DND-41 (cell line): ENCODE data around the gene PUM1.

ENCODE experiments used
- ATAC-seq: fragments of 200-7000 bp; cut with Tn5 transposase; 3 replicates; pipeline ENCODE4 v1.9.1; 2021; ENCODE audit warnings: low read depth; ENCODE audit not compliant: insufficient read depth
- DNase-seq: peaks from one replicate; pipeline ENCODE4 v3.0.0-alpha.2; 2020
- H2AFZ ChIP-seq: 2 replicates; pipeline ENCODE4 v1.6.0; 2012; ENCODE audit warnings: low read depth, low read length
- H3K27ac ChIP-seq: 2 replicates; pipeline ENCODE4 v1.5.1; 2012; ENCODE audit warnings: low read length, inconsistent platforms
- H3K27me3 ChIP-seq: fragments of 200-600 bp; sonication (generic); 2 replicates; pipeline ENCODE4 v1.6.0; 2012; ENCODE audit warnings: low read length, mild to moderate bottlenecking, inconsistent platforms; ENCODE audit not compliant: insufficient read depth, poor library complexity
- H3K36me3 ChIP-seq: 2 replicates; pipeline ENCODE4 v1.5.1; 2012; ENCODE audit warnings: low read length, inconsistent platforms; ENCODE audit not compliant: insufficient read depth
- H3K4me1 ChIP-seq: 2 replicates; pipeline ENCODE4 v1.5.1; 2012; ENCODE audit warnings: mild to moderate bottlenecking, low read length; ENCODE audit not compliant: insufficient read depth
- H3K4me2 ChIP-seq: 2 replicates; pipeline ENCODE4 v1.6.0; 2012; ENCODE audit warnings: mild to moderate bottlenecking, moderate library complexity, low read length, inconsistent platforms; ENCODE audit not compliant: insufficient read depth
- H3K4me3 ChIP-seq, 2 experiments: fragments of 200-600 bp in 1 of 2; shearing (Covaris generic) in 1 of 2; 2 replicates each; pipeline ENCODE4 v1.5.1; 2012 to 2016; ENCODE audit warnings: inconsistent platforms in 2 of 2, low read length in 2 of 2, mild to moderate bottlenecking in 2 of 2, low read depth in 1 of 2, moderate library complexity in 1 of 2
- H3K79me2 ChIP-seq: 2 replicates; pipeline ENCODE4 v1.6.0; 2012; ENCODE audit warnings: low read length, inconsistent platforms; ENCODE audit not compliant: insufficient read depth
- H3K9ac ChIP-seq: 2 replicates; pipeline ENCODE4 v1.6.0; 2012; ENCODE audit warnings: low read depth, mild to moderate bottlenecking, inconsistent platforms, low read length, moderate library complexity
- H3K9me3 ChIP-seq: 2 replicates; pipeline ENCODE4 v1.5.1; 2012; ENCODE audit warnings: low read length, moderate library complexity, mild to moderate bottlenecking, inconsistent platforms; ENCODE audit not compliant: insufficient read depth, severe bottlenecking
- H4K20me1 ChIP-seq: 2 replicates; pipeline ENCODE4 v1.6.0; 2012; ENCODE audit warnings: low read length; ENCODE audit not compliant: insufficient read depth
- CTCF ChIP-seq: IDR thresholded peaks from 2 replicates; pipeline ENCODE4 v1.5.1; 2012; ENCODE audit warnings: borderline replicate concordance, low read length, moderate library complexity, mild to moderate bottlenecking; ENCODE audit not compliant: poor library complexity, severe bottlenecking; ENCODE audit errors: extremely low read depth
- EZH2 ChIP-seq: IDR thresholded peaks from 3 replicates; pipeline ENCODE4 v1.6.1; 2012; ENCODE audit warnings: borderline replicate concordance, low read depth, mild to moderate bottlenecking, moderate library complexity, low read length, inconsistent platforms; ENCODE audit not compliant: severe bottlenecking

The PUM1 gene

GRCh38 chr1:30894508-30894973, 171.0 kb downstream of the PUM1 start:
- H4K20me1 ChIP-seq = 0 out of 2 replicates have a peak, but pooled peaks cover 3% of the 10 kb centered on the region
- H3K4me2 ChIP-seq = no peak overlapping the region
- no peak for TF ChIP-seq CTCF
- H3K79me2 ChIP-seq = no peaks in the 10 kb centered on the region
- H3K9me3 ChIP-seq = no peaks in the 10 kb centered on the region
- no peak for DNase-seq
- ATAC-seq = no peak
- H3K27ac ChIP-seq = no peak overlapping the region
- H3K9ac ChIP-seq = no peak overlapping the region
- no peak overlapping the region for H3K4me3 ChIP-seq
- H2AFZ ChIP-seq = no peak overlapping the region
- no peaks in the 10 kb centered on the region for H3K4me1 ChIP-seq
- H3K36me3 ChIP-seq = no peaks in the 10 kb centered on the region
- H3K27me3 ChIP-seq = peaks cover 10% of the 10 kb centered on the region

DNA sequence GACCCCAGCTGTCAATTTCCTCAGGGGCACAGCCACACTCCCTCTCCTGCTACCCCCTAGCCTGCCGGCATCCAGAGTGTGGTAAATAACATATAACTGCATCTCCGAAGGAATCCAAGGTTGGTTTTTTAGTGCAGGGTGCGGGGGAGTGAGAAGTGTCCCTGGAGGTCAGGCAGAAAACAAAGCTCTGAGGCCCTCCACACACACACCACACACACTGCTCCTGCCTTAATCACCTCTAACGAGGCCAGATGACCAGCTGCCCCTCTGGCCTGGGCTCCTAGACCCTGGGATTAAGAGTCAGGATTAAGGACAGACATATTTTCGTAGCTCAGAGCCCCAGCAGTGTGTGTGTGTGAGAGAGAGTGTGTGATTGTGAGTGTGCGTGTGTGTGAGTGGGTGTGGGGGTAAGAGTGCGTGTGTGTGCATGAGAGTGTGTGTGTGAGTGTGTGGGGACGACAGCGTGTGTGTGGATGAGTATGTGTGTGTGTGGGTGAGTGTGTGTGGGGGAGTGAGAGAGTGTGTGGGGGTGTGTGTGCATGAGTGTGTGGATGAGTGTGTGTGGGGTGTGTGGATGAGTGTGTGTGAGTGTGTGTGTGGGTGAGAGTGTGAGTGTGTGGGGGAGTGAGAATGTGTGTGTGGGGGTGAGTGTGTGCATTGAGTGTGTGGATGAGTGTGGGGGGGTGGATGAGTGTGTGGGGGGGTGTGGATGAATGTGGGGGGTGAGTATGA, 171.6 kb downstream of the PUM1 start:
- TF ChIP-seq EZH2 (no peak), CTCF (no peak)
- no peaks in the 10 kb centered on the region for H3K36me3 ChIP-seq
- no peak overlapping the region for H3K4me3 ChIP-seq
- H3K9me3 ChIP-seq = no peaks in the 10 kb centered on the region
- H3K79me2 ChIP-seq = no peaks in the 10 kb centered on the region
- 0 out of 2 replicates have a peak, but pooled peaks cover 3% of the 10 kb centered on the region for H4K20me1 ChIP-seq
- peaks cover 10% of the 10 kb centered on the region for H3K27me3 ChIP-seq
- H3K27ac ChIP-seq = no peak overlapping the region
- H2AFZ ChIP-seq = no peak overlapping the region
- ATAC-seq (no peak), DNase-seq (no peak)
- no peak overlapping the region for H3K4me2 ChIP-seq
- no peak overlapping the region for H3K9ac ChIP-seq
- no peaks in the 10 kb centered on the region for H3K4me1 ChIP-seq

DNA sequence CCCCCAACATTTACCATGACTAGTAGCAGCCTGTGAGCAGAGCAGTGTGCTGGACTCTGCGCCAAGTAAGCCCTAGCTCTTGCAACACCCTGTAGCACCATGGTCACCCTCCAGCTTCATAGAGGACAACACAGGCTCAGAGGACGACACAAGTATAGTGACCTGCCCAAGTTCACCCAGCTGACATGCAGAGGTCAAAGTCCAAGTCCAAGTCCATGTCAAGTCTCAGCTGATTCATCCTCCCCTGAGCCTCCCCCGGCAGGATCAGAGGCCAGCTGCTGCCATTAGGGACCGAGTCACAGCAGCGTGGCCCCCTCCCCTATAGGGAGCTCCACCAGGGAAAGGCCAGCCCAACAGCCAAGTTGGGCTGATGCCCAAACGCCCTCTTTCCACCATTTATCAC, 172.8 kb downstream of the PUM1 start:
- H3K36me3 ChIP-seq = no peaks in the 10 kb centered on the region
- no peaks in the 10 kb centered on the region for H3K79me2 ChIP-seq
- no peak overlapping the region for H3K4me3 ChIP-seq
- no peak for TF ChIP-seq EZH2
- TF ChIP-seq CTCF = no peak
- no peak overlapping the region for H3K9ac ChIP-seq
- no peak for ATAC-seq
- DNase-seq = no peak
- H3K27me3 ChIP-seq = peaks cover 10% of the 10 kb centered on the region
- H2AFZ ChIP-seq = no peak overlapping the region
- no peak overlapping the region for H3K4me2 ChIP-seq
- no peaks in the 10 kb centered on the region for H3K9me3 ChIP-seq
- H3K4me1 ChIP-seq = no peaks in the 10 kb centered on the region
- 0 out of 2 replicates have a peak, but pooled peaks cover 5% of the 10 kb centered on the region for H4K20me1 ChIP-seq
- H3K27ac ChIP-seq = no peak overlapping the region
